Endothelial cell (in vitro differentiated cells): ENCODE results near the gene KRT15. TPM values are rescaled to one million over a fixed set of nuclear protein-coding genes. Genes with fewer than 3 reads are reported as not detected.

Experiments used
- DNase-seq: peaks from one replicate; pipeline ENCODE4 v3.0.0; 2021; ENCODE audit warnings: low spot score
- H3K27ac Mint-ChIP-seq: one replicate; pipeline ENCODE4 v1.8.0; 2021; ENCODE audit warnings: mixed read lengths, inconsistent platforms; ENCODE audit not compliant: unreplicated experiment
- H3K27me3 Mint-ChIP-seq: one replicate; pipeline ENCODE4 v1.8.0; 2021; ENCODE audit warnings: mild to moderate bottlenecking, moderate library complexity, mixed read lengths, inconsistent platforms; ENCODE audit not compliant: unreplicated experiment
- H3K36me3 Mint-ChIP-seq: one replicate; pipeline ENCODE4 v1.8.0; 2021; ENCODE audit warnings: mild to moderate bottlenecking, low read depth, mixed read lengths, inconsistent platforms; ENCODE audit not compliant: unreplicated experiment
- H3K4me1 Mint-ChIP-seq: one replicate; pipeline ENCODE4 v1.8.0; 2021; ENCODE audit warnings: mild to moderate bottlenecking, mixed read lengths, inconsistent platforms; ENCODE audit not compliant: unreplicated experiment
- H3K4me3 Mint-ChIP-seq: one replicate; pipeline ENCODE4 v1.8.0; 2021; ENCODE audit warnings: mild to moderate bottlenecking, mixed read lengths, inconsistent platforms; ENCODE audit not compliant: unreplicated experiment
- H3K9me3 Mint-ChIP-seq: one replicate; pipeline ENCODE4 v1.8.0; 2021; ENCODE audit warnings: mixed read lengths, inconsistent platforms; ENCODE audit not compliant: unreplicated experiment
- total RNA-seq: library from RNA; stranded (reverse); fragmentation: NEBNext Ultra II Directional; extraction: Animal tissue kit (Norgen Biotek cat#: 25700); gene quantifications from one replicate; pipeline ENCODE4 v1.2.1, GENCODE V29; 2021; ENCODE audit not compliant: unreplicated experiment
- TF ChIP-seq, protein P1 (sequence below): fragments of 200-600 bp; sonication (generic); IDR thresholded peaks from one replicate; pipeline ENCODE4 v1.5.0; 2021; ENCODE audit warnings: antibody characterized with exemption; ENCODE audit not compliant: unreplicated experiment

Gene KRT15
- total RNA-seq, 1 donor from 2014 or later: not detected

DNA sequence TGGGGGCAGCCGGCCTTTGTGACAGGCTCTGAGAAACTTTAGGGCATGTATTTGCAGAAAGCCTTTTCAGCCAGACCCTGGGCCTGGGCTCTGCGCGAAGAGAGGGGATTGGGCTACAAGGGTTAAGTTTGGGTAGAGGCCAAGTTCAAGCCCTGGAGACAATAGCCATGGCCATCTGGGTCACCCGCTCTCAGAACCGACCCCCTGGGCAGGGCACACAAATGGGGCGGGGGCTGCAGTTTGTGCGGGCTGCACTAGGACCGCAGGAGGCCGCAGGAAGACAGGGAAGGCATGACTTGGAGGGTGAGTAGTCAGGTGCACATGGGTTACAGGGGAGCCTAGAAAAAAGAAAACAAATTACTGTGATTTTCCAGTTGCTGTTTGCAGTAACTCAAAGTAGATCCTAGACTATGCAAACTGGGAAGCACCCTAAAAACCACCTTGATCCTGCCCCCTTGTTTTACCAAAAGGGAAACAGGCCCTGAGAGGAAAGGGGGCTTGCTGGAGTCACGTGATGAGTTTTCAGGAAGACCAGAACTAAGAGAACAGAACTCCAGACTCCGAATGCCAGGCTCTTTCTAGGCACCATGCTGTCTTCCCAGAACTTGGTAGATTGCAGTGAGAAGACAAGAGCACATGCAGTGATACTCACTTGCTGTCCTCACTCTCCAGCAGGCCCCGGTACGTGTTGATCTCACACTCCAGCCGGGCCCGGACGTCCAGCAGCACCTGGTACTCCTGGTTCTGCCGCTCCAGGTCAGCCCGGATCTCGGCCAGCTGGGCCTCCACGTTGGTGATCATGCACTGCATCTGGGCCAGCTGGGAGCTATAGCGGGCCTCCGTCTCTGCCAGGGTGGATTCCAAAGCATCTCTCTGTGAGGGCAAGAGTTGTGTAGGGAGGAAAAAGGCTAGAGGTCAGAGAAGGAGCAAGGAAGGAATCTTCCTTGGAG is 41.5 kb downstream of the KRT15 start:
- TF ChIP-seq, protein P1, sequence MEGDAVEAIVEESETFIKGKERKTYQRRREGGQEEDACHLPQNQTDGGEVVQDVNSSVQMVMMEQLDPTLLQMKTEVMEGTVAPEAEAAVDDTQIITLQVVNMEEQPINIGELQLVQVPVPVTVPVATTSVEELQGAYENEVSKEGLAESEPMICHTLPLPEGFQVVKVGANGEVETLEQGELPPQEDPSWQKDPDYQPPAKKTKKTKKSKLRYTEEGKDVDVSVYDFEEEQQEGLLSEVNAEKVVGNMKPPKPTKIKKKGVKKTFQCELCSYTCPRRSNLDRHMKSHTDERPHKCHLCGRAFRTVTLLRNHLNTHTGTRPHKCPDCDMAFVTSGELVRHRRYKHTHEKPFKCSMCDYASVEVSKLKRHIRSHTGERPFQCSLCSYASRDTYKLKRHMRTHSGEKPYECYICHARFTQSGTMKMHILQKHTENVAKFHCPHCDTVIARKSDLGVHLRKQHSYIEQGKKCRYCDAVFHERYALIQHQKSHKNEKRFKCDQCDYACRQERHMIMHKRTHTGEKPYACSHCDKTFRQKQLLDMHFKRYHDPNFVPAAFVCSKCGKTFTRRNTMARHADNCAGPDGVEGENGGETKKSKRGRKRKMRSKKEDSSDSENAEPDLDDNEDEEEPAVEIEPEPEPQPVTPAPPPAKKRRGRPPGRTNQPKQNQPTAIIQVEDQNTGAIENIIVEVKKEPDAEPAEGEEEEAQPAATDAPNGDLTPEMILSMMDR: no peak
- peaks cover 3% of the 10 kb centered on the region for H3K36me3 Mint-ChIP-seq
- H3K9me3 Mint-ChIP-seq: peaks cover 4% of the 10 kb centered on the region
- H3K27me3 Mint-ChIP-seq: peaks cover 1% of the 10 kb centered on the region
- DNase-seq: no peak
- H3K27ac Mint-ChIP-seq: no peak overlapping the region
- no peaks in the 10 kb centered on the region for H3K4me1 Mint-ChIP-seq
- no peak overlapping the region for H3K4me3 Mint-ChIP-seq

DNA sequence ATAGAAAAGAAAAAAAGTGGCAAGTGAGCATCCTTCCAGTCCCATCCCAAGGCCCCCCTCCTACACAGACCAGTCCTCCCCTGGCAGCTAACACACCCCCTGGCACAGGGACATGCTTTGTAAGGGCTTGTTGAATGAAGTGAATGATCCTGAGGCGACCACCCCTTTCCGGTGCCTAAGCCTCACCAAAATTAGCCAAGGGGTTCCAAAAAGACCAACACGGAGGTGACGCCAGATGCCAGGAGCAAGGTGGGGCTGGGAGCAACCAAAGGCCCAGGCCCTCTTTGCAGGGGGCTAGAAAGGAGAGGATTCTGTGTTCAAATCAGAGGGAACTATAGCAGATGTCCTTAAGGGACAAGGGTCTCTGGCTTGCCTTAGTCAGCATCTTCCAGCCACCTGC is 43.3 kb downstream of the KRT15 start:
- no peak for DNase-seq
- H3K36me3 Mint-ChIP-seq: peaks cover 3% of the 10 kb centered on the region
- TF ChIP-seq, protein P1: no peak
- H3K9me3 Mint-ChIP-seq: peaks cover 4% of the 10 kb centered on the region
- no peaks in the 10 kb centered on the region for H3K4me1 Mint-ChIP-seq
- H3K27me3 Mint-ChIP-seq: peaks cover 1% of the 10 kb centered on the region
- no peak overlapping the region for H3K27ac Mint-ChIP-seq
- H3K4me3 Mint-ChIP-seq: no peak overlapping the region

DNA sequence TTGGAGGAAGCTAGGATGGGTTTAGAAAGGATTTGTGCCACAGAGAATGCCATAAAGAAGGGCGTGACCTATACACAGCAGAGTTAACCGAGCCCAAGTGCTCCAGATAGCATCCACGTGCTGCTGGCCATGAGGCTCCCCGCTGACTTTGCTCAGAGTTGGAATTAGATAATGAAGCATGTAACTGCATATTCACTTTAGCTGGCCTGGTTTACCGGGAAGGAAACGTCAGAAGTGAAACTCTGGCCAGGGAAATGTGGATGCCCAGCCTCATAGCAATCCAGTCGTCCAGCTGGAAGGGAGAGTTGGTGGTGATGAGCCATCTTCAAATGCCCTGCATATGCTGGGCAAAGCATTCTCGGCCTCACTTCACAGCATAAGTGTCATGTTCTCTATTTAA is 43.8 kb downstream of the KRT15 start:
- H3K27me3 Mint-ChIP-seq: peaks cover 1% of the 10 kb centered on the region
- no peaks in the 10 kb centered on the region for H3K4me1 Mint-ChIP-seq
- TF ChIP-seq, protein P1: no peak
- peaks cover 4% of the 10 kb centered on the region for H3K9me3 Mint-ChIP-seq
- peaks cover 3% of the 10 kb centered on the region for H3K36me3 Mint-ChIP-seq
- no peak for DNase-seq
- H3K27ac Mint-ChIP-seq: no peak overlapping the region
- H3K4me3 Mint-ChIP-seq: no peak overlapping the region

DNA sequence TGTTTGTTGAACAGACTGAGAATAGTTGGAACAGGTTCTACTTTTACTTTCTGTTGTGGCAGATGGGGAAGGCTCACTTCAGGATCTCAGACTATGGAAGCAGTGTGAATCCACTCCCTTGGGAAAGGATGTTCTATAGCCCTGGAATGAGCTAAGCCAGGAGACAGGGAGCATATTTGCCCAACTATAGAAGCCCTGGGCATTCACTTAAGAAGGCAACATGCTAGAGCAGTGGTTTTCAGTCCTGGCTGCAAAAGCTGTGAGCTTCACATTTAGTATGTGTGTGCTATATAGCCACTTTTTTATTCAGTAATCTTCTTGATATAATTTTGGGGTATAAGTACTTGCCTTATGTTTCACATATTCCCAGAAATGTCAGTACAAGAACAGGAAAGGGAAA is 50.3 kb downstream of the KRT15 start:
- Mint-ChIP-seq H3K27ac (no peak overlapping the region), H3K27me3 (no peaks in the 10 kb centered on the region), H3K4me3 (no peak overlapping the region), H3K36me3 (peaks cover 3% of the 10 kb centered on the region), H3K4me1 (no peaks in the 10 kb centered on the region), H3K9me3 (peaks cover 4% of the 10 kb centered on the region)
- DNase-seq: no peak
- TF ChIP-seq, protein P1: no peak

DNA sequence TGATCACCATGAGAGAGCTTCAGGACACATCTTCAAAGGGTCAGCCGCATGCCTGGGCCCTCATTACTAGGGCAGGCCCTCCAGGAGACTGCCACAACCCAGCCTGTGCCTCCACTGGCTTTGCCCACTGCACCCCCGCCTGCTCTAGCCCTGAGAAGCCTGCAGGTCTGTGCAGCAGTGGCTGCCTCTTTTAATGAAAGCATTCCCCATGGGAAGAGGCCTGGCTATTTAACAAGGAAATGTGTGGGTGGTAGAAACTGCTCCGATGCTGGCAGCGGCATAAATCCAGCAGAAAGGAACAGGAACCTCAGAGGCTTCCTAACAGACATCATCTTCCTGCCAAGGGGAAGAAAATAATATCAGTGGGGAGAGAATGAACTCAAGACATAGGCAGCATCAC is 51.1 kb downstream of the KRT15 start:
- Mint-ChIP-seq H3K4me1 (no peaks in the 10 kb centered on the region), H3K36me3 (no peaks in the 10 kb centered on the region), H3K27ac (no peak overlapping the region), H3K9me3 (no peaks in the 10 kb centered on the region), H3K27me3 (no peaks in the 10 kb centered on the region), H3K4me3 (no peak overlapping the region)
- DNase-seq: no peak
- TF ChIP-seq, protein P1: no peak
